Ammon's horn (tissue), 1 donor: ENCODE data around the gene TTYH3.
A peak's percentile ranks its signal among the peaks of the same experiment; 100 is the strongest.

Experiments used
- DNase-seq: peaks from one replicate; pipeline ENCODE4 v3.0.0-alpha.2; 2016; ENCODE audit warnings: low spot score

TTYH3 gene

GRCh38 chr7:2635148-2635668 is 3.4 kb downstream of the TTYH3 start:
- no peak for DNase-seq

GRCh38 chr7:2635810-2636701 is 4.3 kb downstream of the TTYH3 start:
- peak; percentile 67 for DNase-seq

DNA sequence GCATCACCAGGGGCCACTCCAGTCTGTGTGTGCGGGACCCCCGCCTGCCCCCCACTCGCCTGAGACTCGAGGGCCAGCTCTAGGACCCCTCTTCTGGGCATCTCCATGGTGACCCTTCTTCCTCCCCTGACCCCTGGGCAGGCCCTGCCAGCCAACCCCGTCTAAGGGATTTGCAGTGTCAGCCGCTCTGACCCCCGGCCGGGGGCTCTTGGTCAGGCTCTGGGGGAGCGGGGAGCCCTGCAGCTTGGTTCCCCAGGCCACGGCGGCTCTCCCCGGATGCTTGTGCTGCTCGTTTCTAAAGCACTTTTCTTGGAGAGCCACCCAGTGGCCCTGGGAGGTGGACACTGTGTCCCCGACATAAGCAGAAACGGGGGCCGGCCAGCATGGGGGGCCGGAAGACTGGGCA is 5.3 kb downstream of the TTYH3 start:
- DNase-seq = no peak

DNA sequence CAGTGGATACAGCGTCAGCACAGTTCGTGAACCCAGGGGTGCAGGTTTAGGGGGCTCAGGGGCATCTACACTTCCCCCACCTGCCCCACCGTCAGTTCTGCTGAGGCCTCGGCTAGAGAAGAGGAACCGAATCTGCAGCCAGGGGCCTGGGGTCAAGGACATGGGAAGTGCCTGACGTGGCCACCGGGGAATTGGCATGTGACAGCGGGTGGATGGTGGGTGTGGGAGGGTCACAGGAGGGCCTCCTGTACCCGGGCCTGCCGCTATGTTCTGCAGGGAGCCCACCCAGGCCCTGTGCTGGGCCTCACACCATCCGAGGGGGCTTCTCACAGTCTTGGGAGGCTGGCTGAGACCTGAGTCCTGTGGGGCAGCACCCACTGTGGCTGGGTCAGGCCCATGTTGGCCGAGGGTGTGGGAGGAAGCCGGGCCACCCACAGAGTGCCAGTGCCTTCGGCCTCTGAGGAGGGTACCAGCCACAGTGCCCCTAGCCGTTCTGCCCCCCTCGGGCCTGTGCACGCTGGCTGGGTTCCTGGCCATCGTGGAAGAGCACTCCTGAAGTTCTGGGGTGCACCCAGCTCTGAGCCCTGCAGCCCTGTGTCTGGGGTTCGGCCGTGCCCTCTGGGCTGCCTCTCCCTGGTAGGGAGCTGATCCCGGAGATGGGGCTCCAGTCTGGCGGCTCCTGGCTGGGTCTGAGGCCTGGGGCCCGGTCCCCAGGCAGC is 5.9 kb downstream of the TTYH3 start:
- peak; percentile 76 for DNase-seq

DNA sequence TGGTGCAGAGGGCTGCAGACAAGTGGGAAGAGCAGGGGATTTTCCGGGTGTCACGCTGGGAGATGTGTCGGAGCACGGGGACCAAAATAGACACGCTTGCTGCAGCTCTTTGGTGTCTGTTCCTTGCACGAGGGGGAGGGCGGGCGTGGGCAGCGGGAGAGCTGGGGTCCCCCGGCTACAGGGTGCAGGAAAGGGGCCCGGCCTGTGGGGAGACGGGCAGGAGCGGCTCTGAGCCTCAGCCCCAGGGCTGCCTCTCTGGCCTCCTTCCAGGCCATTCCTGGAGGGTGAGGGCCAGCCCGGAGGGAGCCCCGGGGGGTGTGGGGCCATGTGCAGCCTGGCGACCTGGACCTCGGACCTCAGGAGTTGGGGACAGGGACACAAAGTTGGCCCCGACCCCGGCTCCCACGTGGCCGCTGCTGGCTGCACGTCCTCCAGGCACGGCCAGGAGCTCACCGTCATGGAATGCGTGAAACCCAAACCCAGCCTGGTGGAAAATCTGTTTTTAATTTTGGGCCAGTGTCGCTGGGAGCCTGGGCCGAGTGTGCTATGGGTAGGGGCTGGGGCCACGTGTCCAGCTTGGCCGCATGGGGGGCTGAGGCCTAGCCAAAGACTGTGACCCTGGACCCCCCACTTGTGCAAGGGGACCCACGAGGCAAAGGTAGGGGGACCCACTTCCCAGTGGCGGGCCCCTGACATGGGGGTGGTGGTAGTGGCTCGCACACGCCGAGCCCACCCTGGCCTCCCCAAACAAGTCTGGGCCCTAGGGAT is 6.6 kb downstream of the TTYH3 start:
- DNase-seq = peak; percentile 64

DNA sequence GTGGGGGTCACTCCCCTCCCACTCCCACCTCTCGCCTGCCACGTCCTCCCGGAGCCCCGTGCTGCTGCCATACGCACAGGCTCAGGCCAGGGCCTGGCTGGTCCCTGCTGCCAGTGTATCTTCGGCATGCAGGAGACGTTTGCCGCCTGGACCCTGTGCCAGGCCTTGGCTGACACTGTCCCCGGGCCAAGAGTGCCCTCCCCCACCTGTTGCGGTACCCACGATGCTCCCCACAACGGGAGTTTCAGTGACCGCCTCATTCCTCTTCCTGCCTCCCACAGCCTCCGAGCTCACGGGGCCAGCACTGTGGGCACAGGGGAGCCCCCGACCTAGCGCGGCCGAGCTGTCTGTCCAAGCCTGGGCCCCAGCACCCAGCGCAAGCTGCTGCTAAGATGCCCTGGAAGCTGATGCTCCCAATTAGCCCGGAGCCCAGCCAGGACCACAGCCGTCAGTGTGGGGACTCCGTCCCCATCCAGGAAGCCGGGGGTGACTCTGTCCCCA is 7.4 kb downstream of the TTYH3 start:
- peak; percentile 45 for DNase-seq

GRCh38 chr7:2639695-2640481 is 8.1 kb downstream of the TTYH3 start:
- DNase-seq = no peak

DNA sequence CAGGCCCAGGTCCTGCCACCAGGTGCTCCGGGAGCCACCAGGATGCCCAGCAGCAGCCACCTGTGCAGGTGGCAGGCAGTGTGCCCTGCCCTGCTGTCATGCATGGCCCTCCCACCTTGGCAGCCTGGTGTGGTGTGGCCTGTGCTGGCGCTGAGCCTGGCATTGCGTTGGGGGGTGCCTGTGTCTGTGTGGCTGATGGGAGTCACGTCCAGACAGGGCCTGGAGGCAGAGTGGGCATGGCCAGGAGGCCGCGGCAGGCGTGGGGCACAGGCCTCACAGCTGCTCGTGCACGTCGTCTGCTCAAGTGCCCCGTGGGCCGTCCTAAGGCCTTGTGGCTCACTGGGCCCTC is 8.7 kb downstream of the TTYH3 start:
- DNase-seq = no peak

DNA sequence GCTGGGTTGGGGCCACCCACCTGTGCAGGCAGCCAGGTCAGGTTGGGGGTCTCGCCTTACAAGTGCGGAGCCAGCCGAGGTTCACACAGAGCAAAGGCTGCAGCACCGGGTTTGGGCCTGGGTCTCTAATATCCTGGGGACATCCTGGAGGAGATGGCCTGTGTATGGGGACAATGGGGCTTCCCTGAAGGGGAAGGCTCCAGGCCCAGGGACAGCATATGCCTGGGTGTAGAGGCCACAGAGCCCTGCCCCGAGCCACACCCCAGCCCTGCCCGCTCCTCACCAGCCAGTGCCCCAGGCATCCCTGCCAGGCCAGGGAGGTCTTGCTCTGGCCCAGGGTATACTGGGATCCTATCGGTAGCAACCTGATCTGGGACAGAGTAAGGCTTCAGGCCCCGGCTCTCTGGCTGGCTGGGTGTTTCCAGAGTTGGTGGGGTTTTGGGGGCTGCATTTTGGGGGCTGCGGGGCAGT is 9.1 kb downstream of the TTYH3 start:
- DNase-seq = no peak

DNA sequence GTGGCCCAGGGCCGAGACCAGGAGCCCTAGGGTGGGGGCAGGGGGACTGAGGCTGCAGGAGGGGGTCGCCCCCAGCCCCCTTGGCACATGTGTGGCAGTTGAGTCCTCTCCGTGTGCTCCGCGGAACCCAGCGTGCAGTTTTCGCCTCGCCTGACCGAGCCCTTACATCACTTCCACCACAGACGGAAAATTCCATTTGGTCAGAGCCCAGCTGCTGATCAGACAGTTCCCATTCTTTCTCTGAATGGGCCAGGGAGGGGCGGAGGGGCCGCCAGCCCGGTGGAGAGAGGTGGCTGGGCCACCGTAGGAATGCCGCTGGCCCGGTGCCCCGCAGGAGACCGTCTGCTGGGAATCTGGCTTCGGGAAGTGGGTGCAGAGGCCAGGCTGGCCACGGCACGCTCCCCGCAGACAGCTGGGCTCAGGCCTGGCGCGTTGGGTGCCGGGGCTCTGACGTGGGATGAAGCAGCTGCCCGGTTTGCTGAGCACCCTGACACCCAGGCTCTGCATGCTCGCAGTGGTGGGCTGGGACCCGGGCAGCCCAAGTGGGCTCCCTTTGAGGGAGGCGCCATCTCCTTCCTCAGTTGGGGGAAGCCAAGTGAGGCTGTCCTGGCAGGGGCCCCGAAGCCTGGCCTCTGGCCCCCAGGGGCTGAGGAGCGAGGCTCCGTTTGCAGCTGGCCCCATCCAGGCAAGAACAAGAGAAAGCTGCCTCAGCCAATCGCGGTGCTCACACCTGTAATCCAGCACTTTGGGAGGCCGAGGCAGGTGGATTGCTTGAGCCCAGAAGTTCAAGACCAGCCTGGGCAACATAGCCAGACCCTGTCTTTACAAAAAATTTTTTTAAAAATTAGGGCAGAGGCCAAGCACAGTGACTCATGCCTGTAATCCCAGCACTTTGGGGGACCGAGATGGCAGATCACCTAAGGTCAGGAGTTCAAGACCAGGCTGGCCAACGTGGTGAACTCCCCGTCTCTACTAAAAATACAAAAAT is 9.9 kb downstream of the TTYH3 start:
- DNase-seq = peak; percentile 93

DNA sequence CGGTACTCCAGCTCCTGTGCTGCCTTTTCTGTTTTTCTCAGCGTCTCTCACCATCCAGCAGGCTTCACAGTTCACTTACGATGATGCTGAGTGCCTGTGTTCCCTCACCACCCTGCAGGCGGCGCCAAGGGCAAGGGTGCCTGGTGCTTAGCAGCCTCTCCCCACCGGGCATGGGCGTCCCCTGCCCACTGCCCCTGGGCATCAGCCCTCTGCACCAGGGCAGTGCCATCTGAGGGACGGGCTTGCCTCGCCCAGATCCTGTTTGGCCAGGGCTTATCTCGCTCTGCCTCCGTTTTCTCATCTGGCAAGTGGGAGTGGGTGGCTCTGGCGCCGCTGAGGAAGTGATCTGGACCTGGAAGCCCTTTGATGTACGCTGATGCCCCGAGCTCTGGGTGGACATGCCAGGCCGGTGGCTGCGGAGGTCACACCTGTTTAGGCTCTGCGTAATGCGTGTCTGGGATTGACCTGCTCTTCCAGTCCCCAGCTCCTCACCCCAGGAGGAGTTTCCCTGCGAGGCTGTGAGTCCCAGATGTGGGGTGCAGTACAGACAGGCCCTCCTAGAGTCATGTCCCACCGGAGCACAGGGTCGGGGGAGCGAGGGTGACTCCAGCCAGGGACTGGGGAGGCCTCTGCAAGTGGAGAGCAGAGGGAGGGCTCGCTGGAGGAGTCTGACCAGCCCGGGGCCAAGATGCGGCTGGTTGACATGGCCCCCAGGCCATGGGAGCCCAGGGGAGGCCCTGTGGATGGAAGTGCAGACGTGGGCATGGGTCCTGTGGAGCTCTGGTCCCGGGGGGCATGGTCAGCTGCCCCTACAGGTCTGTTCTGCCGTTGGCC is 11.8 kb downstream of the TTYH3 start:
- no peak for DNase-seq

DNA sequence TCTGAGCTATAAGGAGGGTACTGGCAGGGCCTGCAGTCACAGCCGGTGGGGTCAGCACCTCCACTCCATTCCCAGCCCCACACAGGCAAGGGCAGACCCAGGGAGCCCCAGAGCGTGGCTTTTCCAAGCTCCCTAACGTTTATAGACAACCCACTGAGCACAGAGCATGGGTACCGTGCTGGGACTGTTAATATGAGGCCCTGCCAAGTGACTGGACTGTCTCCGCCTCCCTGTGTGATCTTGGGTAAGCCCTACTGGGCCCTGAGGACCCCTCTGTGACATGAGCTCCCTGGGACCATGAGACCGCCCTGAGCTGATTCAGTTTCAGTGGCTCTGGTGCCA is 12.4 kb downstream of the TTYH3 start:
- no peak for DNase-seq

DNA sequence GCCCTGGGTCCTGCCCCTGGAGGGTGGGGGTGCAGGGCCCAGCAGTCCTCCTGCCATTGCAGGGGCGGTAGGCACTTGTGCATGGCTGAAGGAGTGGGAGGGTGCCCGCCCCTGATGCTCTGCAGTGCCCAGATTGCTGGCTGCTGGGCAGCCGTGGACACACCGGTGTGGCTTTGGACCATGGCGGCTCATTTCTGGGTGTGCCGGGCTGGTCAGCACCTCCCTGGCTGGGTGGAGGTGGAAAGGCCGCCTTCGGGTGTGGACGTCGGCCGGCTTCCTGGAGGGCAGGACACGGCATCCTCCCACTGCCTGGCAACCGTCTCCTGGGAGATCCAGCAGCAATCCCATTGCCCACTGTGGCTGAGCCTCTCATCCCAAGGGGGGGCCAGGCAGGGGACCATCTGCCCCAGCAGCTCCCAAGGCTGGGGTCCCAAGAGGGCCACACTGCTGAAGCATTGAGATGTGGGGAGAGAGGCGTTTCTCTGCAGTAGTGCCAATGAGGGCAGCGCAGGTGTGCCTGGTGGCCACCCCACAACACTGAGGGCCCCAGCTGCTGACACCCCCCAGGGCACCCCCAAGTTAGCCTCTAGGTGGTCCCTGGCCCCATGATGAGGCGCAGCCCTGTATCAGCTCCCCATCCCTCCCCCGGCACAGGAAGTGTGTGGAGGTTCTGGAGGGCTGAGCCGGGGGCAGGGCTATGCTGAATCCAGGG is 12.9 kb downstream of the TTYH3 start:
- DNase-seq = no peak

DNA sequence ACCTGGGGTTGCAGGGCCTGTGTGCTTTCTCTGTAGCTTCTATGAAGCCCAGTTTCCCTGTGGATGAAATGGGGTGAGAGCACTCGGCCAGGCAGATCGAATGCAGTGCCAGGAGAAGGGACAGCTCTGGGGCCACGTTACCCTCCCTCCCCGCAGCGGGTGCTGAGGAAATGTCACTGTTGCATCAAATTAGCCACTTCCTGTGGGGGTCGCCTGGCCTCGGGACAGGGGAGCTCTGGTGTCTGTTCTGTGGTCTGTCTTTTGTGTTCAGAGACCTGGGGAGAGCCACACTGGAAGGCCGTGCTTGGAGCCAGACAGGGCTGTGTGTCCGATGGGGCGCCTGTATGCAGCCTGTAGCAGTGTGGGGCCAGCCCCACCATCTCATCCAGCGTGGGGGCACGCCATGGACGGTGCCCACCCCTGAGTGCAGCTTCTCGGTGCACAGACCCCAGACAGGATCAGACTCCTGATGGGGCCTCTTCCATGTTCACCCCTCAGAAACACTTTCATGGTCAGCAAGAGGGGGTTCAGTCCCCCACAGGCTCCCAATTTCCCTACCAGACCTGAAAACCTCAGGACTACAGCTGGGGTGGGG is 13.6 kb downstream of the TTYH3 start:
- DNase-seq = no peak

GRCh38 chr7:2646336-2646679 is 14.5 kb downstream of the TTYH3 start:
- no peak for DNase-seq

DNA sequence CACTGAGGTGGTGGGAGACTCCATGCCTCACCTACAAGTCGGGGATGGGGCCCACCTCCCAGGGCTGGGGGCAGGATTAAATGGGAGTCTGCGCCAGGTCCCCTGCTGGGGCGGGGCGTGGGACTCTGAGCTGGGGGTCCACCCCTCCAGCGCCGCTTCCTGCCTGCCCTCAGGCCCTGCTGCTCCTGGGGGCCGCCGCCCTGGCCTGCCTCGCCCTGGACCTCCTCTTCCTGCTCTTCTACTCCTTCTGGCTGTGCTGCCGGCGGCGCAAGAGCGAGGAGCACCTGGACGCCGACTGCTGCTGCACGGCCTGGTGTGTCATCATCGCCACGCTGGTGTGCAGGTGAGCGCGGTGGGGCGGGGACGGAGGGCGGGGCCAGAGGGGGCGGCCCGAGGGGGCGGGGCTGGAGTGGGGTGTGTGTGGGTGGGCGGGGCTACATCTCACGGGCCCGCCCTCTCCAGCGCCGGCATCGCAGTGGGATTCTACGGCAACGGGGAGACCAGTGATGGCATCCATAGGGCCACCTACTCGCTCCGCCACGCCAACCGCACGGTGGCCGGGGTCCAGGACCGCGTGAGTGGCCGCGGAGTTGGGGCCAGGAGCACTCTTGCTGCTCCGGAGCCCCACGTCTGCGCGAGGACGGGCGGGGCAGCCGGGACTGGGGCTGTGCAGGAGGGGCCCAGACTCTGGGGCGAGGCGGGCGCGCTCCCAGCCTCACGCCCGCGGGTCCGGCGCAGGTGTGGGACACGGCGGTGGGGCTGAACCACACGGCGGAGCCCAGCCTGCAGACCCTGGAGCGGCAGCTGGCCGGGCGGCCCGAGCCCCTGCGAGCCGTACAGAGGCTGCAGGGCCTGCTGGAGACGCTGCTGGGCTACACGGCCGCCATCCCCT is 15.1 kb downstream of the TTYH3 start:
- no peak for DNase-seq

DNA sequence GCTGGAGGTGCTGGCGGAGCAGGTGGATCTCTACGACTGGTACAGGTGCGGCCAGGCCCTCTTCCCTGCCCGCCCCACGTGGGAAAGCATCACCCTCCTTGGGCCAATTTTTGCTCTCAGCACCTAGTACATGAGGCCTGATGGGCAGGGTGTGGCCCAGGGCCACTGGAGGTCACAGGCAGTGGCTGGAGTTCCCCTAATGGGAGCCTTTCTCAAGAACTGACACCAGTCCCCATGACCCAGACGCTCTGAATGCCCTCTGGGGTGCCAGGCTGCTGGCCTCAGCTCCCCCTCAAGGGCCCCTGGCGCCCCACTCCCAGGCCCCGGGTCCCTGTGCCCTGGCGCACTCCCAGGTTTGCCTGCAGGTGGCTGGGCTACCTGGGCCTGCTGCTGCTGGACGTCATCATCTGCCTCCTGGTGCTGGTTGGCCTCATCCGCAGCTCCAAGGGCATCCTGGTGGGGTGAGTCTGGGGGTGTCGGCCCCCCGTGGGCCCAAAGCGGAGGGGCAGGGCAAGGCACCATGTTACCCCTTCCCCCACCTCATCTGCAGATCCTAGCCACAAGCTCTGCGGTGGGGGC is 15.9 kb downstream of the TTYH3 start:
- DNase-seq = no peak
